ENCODE results near the gene BDKRB1.

DNA sequence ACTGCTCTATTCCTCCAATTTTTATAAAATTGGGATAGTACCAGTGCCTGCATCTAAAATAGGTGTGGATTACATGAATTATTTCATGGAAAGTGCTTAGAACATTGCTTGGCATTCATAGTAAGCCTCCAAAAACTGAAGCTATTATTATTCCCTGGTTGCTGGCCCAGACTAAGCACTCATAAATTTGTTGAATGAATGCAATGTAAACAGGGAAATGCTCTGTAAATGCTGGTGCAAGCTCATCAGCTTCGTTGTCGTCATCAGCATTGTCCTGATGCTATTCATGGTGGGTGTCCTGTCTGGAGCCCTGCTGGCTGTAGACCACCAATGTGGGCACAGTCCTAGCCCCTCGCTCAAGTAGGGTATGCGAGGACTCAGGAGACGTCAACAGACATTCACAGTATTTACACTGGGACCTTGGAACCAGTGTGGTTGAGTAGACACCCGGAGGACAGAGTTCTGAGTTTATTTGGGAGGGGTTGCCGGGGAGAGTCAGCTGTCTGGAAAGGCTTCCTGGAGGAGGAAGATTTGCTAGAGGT, 34.8 kb upstream of the BDKRB1 start:
- TF ChIP-seq CTCF (IDR thresholded peaks at IDR 0.05 in 2 of 3, conservative IDR thresholded peaks at IDR 0.05 in 1 of 3; ENCODE audit: control insufficient read depth in 2 of 3, extremely low read depth in 1 of 3, insufficient read depth in 1 of 3, low read depth in 3 of 3, low read length in 3 of 3) (no peak), CREB1 (IDR thresholded peaks at IDR 0.05; ENCODE audit: low read depth) (no peak), PAX8 (IDR thresholded peaks at IDR 0.05) (no peak), NFYB (IDR thresholded peaks at IDR 0.05; ENCODE audit: insufficient read depth, low read depth, low read length) (no peak), JUNB (IDR thresholded peaks at IDR 0.05) (no peak), SUZ12 (IDR thresholded peaks at IDR 0.05; ENCODE audit: unreplicated experiment) (no peak), POLR2AphosphoS5 (IDR thresholded peaks at IDR 0.05; ENCODE audit: low read length) (no peak), BRCA1 (IDR thresholded peaks at IDR 0.05; ENCODE audit: low read depth, low read length) (no peak)
- TF ChIP-seq, protein P1, sequence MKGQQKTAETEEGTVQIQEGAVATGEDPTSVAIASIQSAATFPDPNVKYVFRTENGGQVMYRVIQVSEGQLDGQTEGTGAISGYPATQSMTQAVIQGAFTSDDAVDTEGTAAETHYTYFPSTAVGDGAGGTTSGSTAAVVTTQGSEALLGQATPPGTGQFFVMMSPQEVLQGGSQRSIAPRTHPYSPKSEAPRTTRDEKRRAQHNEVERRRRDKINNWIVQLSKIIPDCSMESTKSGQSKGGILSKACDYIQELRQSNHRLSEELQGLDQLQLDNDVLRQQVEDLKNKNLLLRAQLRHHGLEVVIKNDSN (IDR thresholded peaks at IDR 0.05; ENCODE audit: borderline replicate concordance, extremely low read length, insufficient read depth, low read depth, low read length), result no peak
- TF ChIP-seq, protein P2, sequence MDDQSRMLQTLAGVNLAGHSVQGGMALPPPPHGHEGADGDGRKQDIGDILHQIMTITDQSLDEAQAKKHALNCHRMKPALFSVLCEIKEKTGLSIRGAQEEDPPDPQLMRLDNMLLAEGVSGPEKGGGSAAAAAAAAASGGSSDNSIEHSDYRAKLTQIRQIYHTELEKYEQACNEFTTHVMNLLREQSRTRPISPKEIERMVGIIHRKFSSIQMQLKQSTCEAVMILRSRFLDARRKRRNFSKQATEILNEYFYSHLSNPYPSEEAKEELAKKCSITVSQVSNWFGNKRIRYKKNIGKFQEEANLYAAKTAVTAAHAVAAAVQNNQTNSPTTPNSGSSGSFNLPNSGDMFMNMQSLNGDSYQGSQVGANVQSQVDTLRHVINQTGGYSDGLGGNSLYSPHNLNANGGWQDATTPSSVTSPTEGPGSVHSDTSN (IDR thresholded peaks at IDR 0.05; ENCODE audit: insufficient replicate concordance, low read depth, low read length), result no peak
- TF ChIP-seq, protein P3, sequence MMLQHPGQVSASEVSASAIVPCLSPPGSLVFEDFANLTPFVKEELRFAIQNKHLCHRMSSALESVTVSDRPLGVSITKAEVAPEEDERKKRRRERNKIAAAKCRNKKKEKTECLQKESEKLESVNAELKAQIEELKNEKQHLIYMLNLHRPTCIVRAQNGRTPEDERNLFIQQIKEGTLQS (IDR thresholded peaks at IDR 0.05; ENCODE audit: borderline replicate concordance, extremely low read depth, low read depth, low read length), result no peak
- TF ChIP-seq, protein P4, sequence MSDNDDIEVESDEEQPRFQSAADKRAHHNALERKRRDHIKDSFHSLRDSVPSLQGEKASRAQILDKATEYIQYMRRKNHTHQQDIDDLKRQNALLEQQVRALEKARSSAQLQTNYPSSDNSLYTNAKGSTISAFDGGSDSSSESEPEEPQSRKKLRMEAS (IDR thresholded peaks at IDR 0.05; ENCODE audit: low read depth, low read length), result no peak
